GM10847 (cell line): ENCODE data around the gene MRPL33.

Experiments used
- POLR2A ChIP-seq: IDR thresholded peaks from 2 replicates; pipeline ENCODE4 v1.6.1; 2011; ENCODE audit not compliant: insufficient read length; ENCODE audit errors: extremely low read depth

MRPL33 gene

GRCh38 chr2:27771548-27772335 is at the start of gene MRPL33:
TSS of gene MRPL33 (plus strand) at chr2:27771719. CDS start at chr2:27771778, 59 bp downstream.
- peak; percentile 86 for TF ChIP-seq POLR2A

GRCh38 chr2:27721884-27722485 is 49.5 kb upstream of the MRPL33 start:
- TF ChIP-seq POLR2A = no peak

- no peak for TF ChIP-seq POLR2A
Measured at GRCh38 chr2:27723372-27724144, 48.0 kb upstream of the MRPL33 start.

- TF ChIP-seq POLR2A = no peak
Measured at GRCh38 chr2:27724191-27724590, 47.3 kb upstream of the MRPL33 start.

- no peak for TF ChIP-seq POLR2A
Measured at GRCh38 chr2:27724905-27725701, 46.4 kb upstream of the MRPL33 start.

- TF ChIP-seq POLR2A = no peak
Measured at GRCh38 chr2:27727257-27727656, 44.3 kb upstream of the MRPL33 start.

- no peak for TF ChIP-seq POLR2A
Measured at GRCh38 chr2:27728081-27728858, 43.2 kb upstream of the MRPL33 start.

GRCh38 chr2:27729198-27729597 is 42.3 kb upstream of the MRPL33 start:
- TF ChIP-seq POLR2A = no peak

GRCh38 chr2:27729614-27730013 is 41.9 kb upstream of the MRPL33 start:
- TF ChIP-seq POLR2A = no peak

- no peak for TF ChIP-seq POLR2A
Measured at GRCh38 chr2:27730261-27730662, 41.3 kb upstream of the MRPL33 start.

GRCh38 chr2:27730980-27731691 is 40.4 kb upstream of the MRPL33 start:
- TF ChIP-seq POLR2A = no peak

GRCh38 chr2:27734305-27734704 is 37.2 kb upstream of the MRPL33 start:
- TF ChIP-seq POLR2A = no peak

- no peak for TF ChIP-seq POLR2A
Measured at GRCh38 chr2:27735263-27735904, 36.1 kb upstream of the MRPL33 start.
